CD4-positive, alpha-beta T cell (primary cell): ENCODE measurements around the gene ADGRB3. TPM values are rescaled to one million over a fixed set of nuclear protein-coding genes. Genes with fewer than 3 reads are reported as not detected.

Experiments used
- ATAC-seq: fragments of 200-7000 bp; cut with Tn5 transposase; one replicate; pipeline ENCODE4 v1.10.0; 2022; ENCODE audit warnings: mild to moderate bottlenecking; ENCODE audit not compliant: poor library complexity
- CTCF ChIA-PET: fragments of 350-600 bp; sonication (Branson Sonifier 250); formaldehyde crosslinking; loops from one replicate; lab custom pipeline; 2021; ENCODE audit warnings: antibody characterized with exemption, inconsistent platforms; lab: Charles Lee
- POLR2A ChIA-PET: fragments of 350-600 bp; sonication (Branson Sonifier 250); formaldehyde crosslinking; loops from one replicate; lab custom pipeline; 2021; ENCODE audit warnings: antibody characterized with exemption, inconsistent platforms; lab: Charles Lee
- DNase-seq, 14 experiments: peaks; one replicate each; pipeline ENCODE4 v3.0.0-alpha.2; 2013 to 2020; ENCODE audit warnings: mixed read lengths in 2 of 14
- H3K27ac ChIP-seq, 2 donors: one replicate each; pipeline versions ENCODE4 v1.5.1 to v1.7.0; 2013; ENCODE audit warnings: low read length in 2 of 2, low read depth in 1 of 2, mild to moderate bottlenecking in 1 of 2
- H3K27me3 ChIP-seq, 2 experiments: 1 replicate in 1 of 2; 2 replicates in 1 of 2; pipeline versions ENCODE4 v1.6.1 to v1.7.0; 2013; ENCODE audit warnings: low read length in 2 of 2, control low read depth in 1 of 2, mild to moderate bottlenecking in 1 of 2, moderate library complexity in 1 of 2; ENCODE audit not compliant: insufficient read depth in 2 of 2, control insufficient read depth in 1 of 2
- H3K36me3 ChIP-seq: one replicate; pipeline ENCODE4 v1.6.1; 2013; ENCODE audit warnings: low read length, control low read depth; ENCODE audit not compliant: insufficient read depth
- H3K4me1 ChIP-seq: one replicate; pipeline ENCODE4 v1.6.1; 2013; ENCODE audit warnings: low read length, control low read depth; ENCODE audit not compliant: insufficient read depth
- H3K4me3 ChIP-seq: one replicate; pipeline ENCODE4 v1.5.1; 2013; ENCODE audit warnings: mild to moderate bottlenecking, low read length, moderate library complexity
- H3K9me3 ChIP-seq, 2 experiments: 1 replicate in 1 of 2; 2 replicates in 1 of 2; pipeline versions ENCODE4 v1.6.1 to v1.7.0; 2013; ENCODE audit warnings: low read length in 2 of 2, mild to moderate bottlenecking in 2 of 2, control low read depth in 1 of 2, moderate library complexity in 1 of 2; ENCODE audit not compliant: control insufficient read depth in 1 of 2, insufficient read depth in 1 of 2
- H3K27ac Mint-ChIP-seq: one replicate; pipeline ENCODE4 v1.8.0; 2020; ENCODE audit warnings: mixed read lengths
- H3K27me3 Mint-ChIP-seq: one replicate; pipeline ENCODE4 v1.8.0; 2021; ENCODE audit warnings: mixed read lengths
- H3K36me3 Mint-ChIP-seq: one replicate; pipeline ENCODE4 v1.8.0; 2021; ENCODE audit warnings: low read depth, mixed read lengths
- H3K4me1 Mint-ChIP-seq: one replicate; pipeline ENCODE4 v1.8.0; 2021; ENCODE audit warnings: low read depth, mixed read lengths
- H3K4me3 Mint-ChIP-seq: one replicate; pipeline ENCODE4 v1.8.0; 2020; ENCODE audit warnings: mild to moderate bottlenecking, mixed read lengths
- H3K9me3 Mint-ChIP-seq: one replicate; pipeline ENCODE4 v1.8.0; 2020; ENCODE audit warnings: mixed read lengths
- CTCF ChIP-seq: fragments of 200-600 bp; IDR thresholded peaks from one replicate; pipeline ENCODE4 v1.8.0; 2022; ENCODE audit warnings: antibody characterized with exemption, mild to moderate bottlenecking
- intact Hi-C, 2 experiments: fragments of 100-400 bp; cut with DNase I in 1 of 2; cut with micrococcal nuclease in 1 of 2; formaldehyde crosslinking; loops; one replicate each; pipeline versions ENCODE4 v1.15.1 to v1.9.0; 2023 to 2025; cut with DNase I, micrococcal nuclease
- total RNA-seq, 174 experiments: library from RNA in 2 of 174; stranded (reverse) in 2 of 174; gene quantifications; one replicate each; pipeline ENCODE4 v1.2.3 and lab custom pipeline; 2021 to 2026

The ADGRB3 gene
- total RNA-seq, 2 experiments from 2014 or later: not detected

- Mint-ChIP-seq H3K4me3 (no peak overlapping the region), H3K4me1 (no peaks in the 10 kb centered on the region), H3K27ac (no peak overlapping the region), H3K27me3 (no peaks in the 10 kb centered on the region), H3K9me3 (peaks cover 3% of the 10 kb centered on the region), H3K36me3 (no peaks in the 10 kb centered on the region)
- H3K9me3 ChIP-seq: no peaks in the 10 kb centered on the region
- no peak for TF ChIP-seq CTCF
- intact Hi-C loops: no loop called here
- ATAC-seq (no peak), DNase-seq (no peak)
- no peak overlapping the region for H3K4me3 ChIP-seq
- no peak overlapping the region for H3K27ac ChIP-seq
- no peaks in the 10 kb centered on the region for H3K4me1 ChIP-seq
- ChIA-PET CTCF (no interaction called here), POLR2A (no interaction called here)
- H3K36me3 ChIP-seq: no peaks in the 10 kb centered on the region
- no peaks in the 10 kb centered on the region for H3K27me3 ChIP-seq
Measured at GRCh38 chr6:69072796-69073195, 437.7 kb downstream of the ADGRB3 start.

- no peaks in the 10 kb centered on the region for H3K4me1 ChIP-seq
- H3K36me3 Mint-ChIP-seq: no peaks in the 10 kb centered on the region
- DNase-seq: no peak
- H3K36me3 ChIP-seq: no peaks in the 10 kb centered on the region
- no peak for TF ChIP-seq CTCF
- H3K4me3 ChIP-seq: no peak overlapping the region
- peaks cover 3% of the 10 kb centered on the region for H3K9me3 Mint-ChIP-seq
- intact Hi-C loops: no loop called here
- no peaks in the 10 kb centered on the region for H3K27me3 ChIP-seq
- H3K4me3 Mint-ChIP-seq: no peak overlapping the region
- H3K27ac ChIP-seq: no peak overlapping the region
- H3K4me1 Mint-ChIP-seq: no peaks in the 10 kb centered on the region
- H3K27me3 Mint-ChIP-seq: no peaks in the 10 kb centered on the region
- ATAC-seq: no peak
- ChIA-PET CTCF (no interaction called here), POLR2A (no interaction called here)
- H3K9me3 ChIP-seq: no peaks in the 10 kb centered on the region
- H3K27ac Mint-ChIP-seq: no peak overlapping the region
Measured at GRCh38 chr6:69084746-69085335, 449.8 kb downstream of the ADGRB3 start.

- no peak overlapping the region for H3K4me3 Mint-ChIP-seq
- intact Hi-C loops: no loop called here
- DNase-seq (no peak), ATAC-seq (no peak)
- no peaks in the 10 kb centered on the region for H3K27me3 Mint-ChIP-seq
- ChIA-PET CTCF (no interaction called here), POLR2A (no interaction called here)
- peaks cover 5% of the 10 kb centered on the region for H3K9me3 Mint-ChIP-seq
- Histone ChIP-seq H3K4me3 (no peak overlapping the region), H3K27me3 (no peaks in the 10 kb centered on the region), H3K36me3 (no peaks in the 10 kb centered on the region), H3K27ac (no peak overlapping the region), H3K4me1 (no peaks in the 10 kb centered on the region), H3K9me3 (no peaks in the 10 kb centered on the region)
- no peaks in the 10 kb centered on the region for H3K36me3 Mint-ChIP-seq
- TF ChIP-seq CTCF: no peak
- no peaks in the 10 kb centered on the region for H3K4me1 Mint-ChIP-seq
- no peak overlapping the region for H3K27ac Mint-ChIP-seq
Measured at GRCh38 chr6:69086689-69087088, 451.6 kb downstream of the ADGRB3 start.
